ENCODE data around the gene A3GALT2.

DNA sequence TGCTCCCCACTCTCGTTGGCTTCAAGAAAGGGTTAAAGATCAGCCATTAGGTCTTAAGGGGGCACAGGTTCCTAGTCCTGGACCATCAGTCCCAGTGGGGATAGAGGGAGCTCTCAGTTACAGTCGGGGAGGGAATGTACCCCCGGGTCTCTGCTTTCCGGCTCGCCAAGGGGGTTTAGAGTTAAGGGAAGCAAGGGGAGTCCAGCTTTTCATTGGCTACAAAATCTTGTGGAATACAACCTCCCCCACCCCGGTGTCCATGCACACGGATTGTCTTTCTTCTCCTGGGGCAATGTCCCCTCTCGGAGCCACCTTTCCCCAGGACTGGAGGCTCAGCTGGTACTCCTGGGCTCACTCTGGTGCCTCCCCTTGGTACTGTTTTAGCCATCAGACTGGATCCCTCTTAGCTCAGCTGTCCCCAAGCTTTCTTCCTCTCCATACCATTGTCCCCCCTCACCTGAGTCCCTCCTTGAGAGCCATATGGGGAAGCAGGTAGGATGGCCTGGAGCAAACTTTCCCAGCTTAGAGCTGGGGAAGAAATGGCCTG is at the start of gene A3GALT2:
- TF ChIP-seq POLR2AphosphoS5 (IDR thresholded peaks at IDR 0.05; ENCODE audit: low read depth, low read length) (no peak; the same call in 1 of the 2 replicates), TAF1 (IDR thresholded peaks at IDR 0.05; ENCODE audit: borderline replicate concordance, insufficient read depth, low read length) (no peak)
